Neuronal stem cell (in vitro differentiated cells): ENCODE data around the gene STK40.

ENCODE experiments used
- DNase-seq: peaks from one replicate; pipeline ENCODE4 v3.0.0-alpha.2; 2013; ENCODE audit warnings: low spot score
- H2AFZ ChIP-seq: one replicate; pipeline ENCODE4 v1.6.1; 2013; ENCODE audit warnings: mild to moderate bottlenecking, low read length, inconsistent platforms
- H2AK5ac ChIP-seq: 2 replicates; pipeline ENCODE4 v1.6.1; 2013; ENCODE audit warnings: low read depth, mild to moderate bottlenecking, inconsistent platforms, low read length, moderate library complexity, mixed read lengths
- H2BK120ac ChIP-seq: 2 replicates; pipeline ENCODE4 v1.6.1; 2013; ENCODE audit warnings: low read depth, mild to moderate bottlenecking, inconsistent platforms, low read length, moderate library complexity, mixed read lengths
- H2BK12ac ChIP-seq: one replicate; pipeline ENCODE4 v1.6.1; 2013; ENCODE audit warnings: low read length, inconsistent platforms
- H2BK15ac ChIP-seq: 2 replicates; pipeline ENCODE4 v1.6.1; 2013; ENCODE audit warnings: mild to moderate bottlenecking, low read length, inconsistent platforms, mixed read lengths
- H2BK5ac ChIP-seq: one replicate; pipeline ENCODE4 v1.6.1; 2013; ENCODE audit warnings: inconsistent platforms, mild to moderate bottlenecking, low read length, moderate library complexity
- H3K14ac ChIP-seq: one replicate; pipeline ENCODE4 v1.6.1; 2013; ENCODE audit warnings: low read length, inconsistent platforms
- H3K18ac ChIP-seq: 2 replicates; pipeline ENCODE4 v1.6.1; 2013; ENCODE audit warnings: low read length, inconsistent platforms
- H3K23ac ChIP-seq: 2 replicates; pipeline ENCODE4 v1.6.1; 2013; ENCODE audit warnings: low read depth, mild to moderate bottlenecking, mixed read lengths, low read length, inconsistent platforms; ENCODE audit not compliant: poor library complexity
- H3K27ac ChIP-seq: replicated peaks from 3 replicates; pipeline ENCODE4 v1.5.1; 2013; ENCODE audit warnings: low read length, inconsistent platforms
- H3K27me3 ChIP-seq, 3 experiments: 2 replicates each; pipeline ENCODE4 v1.6.1; 2013; ENCODE audit warnings: low read length in 3 of 3, mild to moderate bottlenecking in 2 of 3, inconsistent platforms in 1 of 3, low read depth in 1 of 3, mixed read lengths in 1 of 3, moderate library complexity in 1 of 3; ENCODE audit not compliant: control insufficient read depth in 3 of 3, insufficient read depth in 3 of 3
- H3K36me3 ChIP-seq, 2 donors: replicated peaks in 1 of 2; 2 replicates each; pipeline ENCODE4 v1.6.1; 2013; ENCODE audit warnings: low read length in 2 of 2; ENCODE audit not compliant: control insufficient read depth in 2 of 2, insufficient read depth in 2 of 2
- H3K4ac ChIP-seq: 2 replicates; pipeline ENCODE4 v1.6.1; 2013; ENCODE audit warnings: inconsistent platforms, mild to moderate bottlenecking, low read length, moderate library complexity
- H3K4me1 ChIP-seq, 2 donors: 1 replicate in 1 of 2; 2 replicates in 1 of 2; pipeline ENCODE4 v1.6.1; 2013; ENCODE audit warnings: low read length in 2 of 2, low read depth in 1 of 2; ENCODE audit not compliant: control insufficient read depth in 2 of 2, insufficient read depth in 1 of 2
- H3K4me2 ChIP-seq: one replicate; pipeline ENCODE4 v1.6.1; 2013; ENCODE audit warnings: mild to moderate bottlenecking, low read length, inconsistent platforms; ENCODE audit not compliant: insufficient read depth, poor library complexity, severe bottlenecking
- H3K4me3 ChIP-seq, 2 donors: 2 replicates each; pipeline ENCODE4 v1.5.1; 2013; ENCODE audit warnings: low read length in 2 of 2, mild to moderate bottlenecking in 2 of 2, inconsistent platforms in 1 of 2, moderate library complexity in 1 of 2
- H3K79me1 ChIP-seq: one replicate; pipeline ENCODE4 v1.6.1; 2013; ENCODE audit warnings: low read depth, mild to moderate bottlenecking, inconsistent platforms, low read length, moderate library complexity
- H3K9ac ChIP-seq: one replicate; pipeline ENCODE4 v1.6.1; 2013; ENCODE audit warnings: mild to moderate bottlenecking, low read depth, low read length, inconsistent platforms; ENCODE audit not compliant: poor library complexity
- H3K9me3 ChIP-seq, 2 donors: replicated peaks in 1 of 2; 2 replicates each; pipeline versions ENCODE3 to v1.6.1; 2013; ENCODE audit warnings: low read length in 2 of 2, mild to moderate bottlenecking in 2 of 2, inconsistent platforms in 1 of 2, low read depth in 1 of 2, mixed read lengths in 1 of 2, moderate library complexity in 1 of 2; ENCODE audit not compliant: control insufficient read depth in 2 of 2, insufficient read depth in 1 of 2
- H4K8ac ChIP-seq: one replicate; pipeline ENCODE4 v1.6.1; 2013; ENCODE audit warnings: low read depth, mild to moderate bottlenecking, inconsistent platforms, low read length, moderate library complexity
- H4K91ac ChIP-seq: one replicate; pipeline ENCODE4 v1.6.1; 2013; ENCODE audit warnings: low read length, low read depth, mild to moderate bottlenecking, inconsistent platforms; ENCODE audit not compliant: poor library complexity
- WGBS, 2 donors: extraction: QIAGEN DNeasy Blood & Tissue Kit; methylation state at CpG; one replicate each; pipeline ENCODE4 v1.1.7; 2013; ENCODE audit warnings: missing lambda C conversion rate in 2 of 2, mixed read lengths in 1 of 2; ENCODE audit not compliant: insufficient read length in 2 of 2, insufficient replicate concordance in 1 of 2; ENCODE audit errors: extremely low coverage in 2 of 2; 5-methylcytosine and 5-hydroxymethylcytosine counted together

The STK40 gene

GRCh38 chr1:36339615-36340014 lies 46.1 kb downstream of the STK40 start:
- Histone ChIP-seq H2BK5ac (no peak overlapping the region), H3K18ac (no peak overlapping the region), H3K14ac (no peak overlapping the region), H3K9ac (no peak overlapping the region), H3K4ac (no peak overlapping the region), H3K79me1 (peaks cover 3% of the 10 kb centered on the region), H3K4me1 (no peaks in the 10 kb centered on the region), H2BK12ac (no peak overlapping the region), H2BK120ac (no peak overlapping the region), H3K4me2 (no peak overlapping the region), H3K27me3 (no peaks in the 10 kb centered on the region), H3K36me3 (peaks cover 17 to 41% of the 10 kb centered on the region in 2 donors), H2BK15ac (no peak overlapping the region), H3K9me3 (no peaks in the 10 kb centered on the region), H3K23ac (peak overlapping the region; percentile 44), H2AK5ac (no peak overlapping the region), H3K4me3 (no peak overlapping the region), H4K91ac (no peak overlapping the region), H3K27ac (no peak overlapping the region), H2AFZ (no peak overlapping the region), H4K8ac (no peak overlapping the region)
- WGBS, 2 donors = no CpG with 5 or more reads among the region's 9 CpGs
- DNase-seq = no peak

GRCh38 chr1:36339215-36339614 lies 46.5 kb downstream of the STK40 start:
- Histone ChIP-seq H3K9me3 (no peaks in the 10 kb centered on the region), H4K91ac (no peak overlapping the region), H2BK5ac (no peak overlapping the region), H3K18ac (peak overlapping the region; percentile 37), H3K36me3 (peaks cover 14 to 37% of the 10 kb centered on the region in 2 donors), H3K4me2 (no peak overlapping the region), H2BK12ac (no peak overlapping the region), H3K27ac (no peak overlapping the region), H3K27me3 (no peaks in the 10 kb centered on the region), H3K9ac (no peak overlapping the region), H4K8ac (no peak overlapping the region), H2BK15ac (no peak overlapping the region), H3K4me3 (no peak overlapping the region), H2BK120ac (no peak overlapping the region), H3K79me1 (peaks cover 2% of the 10 kb centered on the region), H3K4me1 (no peaks in the 10 kb centered on the region), H2AFZ (no peak overlapping the region), H3K4ac (no peak overlapping the region), H3K23ac (peak overlapping the region; percentile 44), H3K14ac (no peak overlapping the region), H2AK5ac (no peak overlapping the region)
- no peak for DNase-seq
- no CpG with 5 or more reads among the region's 7 CpGs for WGBS, 2 donors

DNA sequence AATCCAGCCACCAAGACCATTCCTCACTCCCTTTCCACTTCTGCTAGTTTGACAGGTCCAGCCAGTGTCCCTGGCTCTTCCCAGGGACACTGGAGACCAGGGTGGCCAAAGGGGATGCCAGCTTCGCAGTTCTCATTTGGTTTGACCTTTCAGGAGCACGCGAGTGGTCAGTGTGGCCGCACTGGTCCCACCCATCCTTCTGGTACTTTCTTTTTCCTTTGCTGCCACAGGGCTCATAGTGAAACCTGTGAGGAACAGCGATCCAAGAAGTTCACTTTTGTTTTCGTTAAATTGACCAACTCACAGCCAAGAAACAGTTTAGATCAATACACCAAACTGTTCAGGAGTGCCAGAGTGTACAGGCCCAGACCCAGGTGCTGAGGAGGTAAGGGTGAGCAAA lies 47.9 kb downstream of the STK40 start:
- Histone ChIP-seq H2BK15ac (no peak overlapping the region), H3K27ac (no peak overlapping the region), H3K79me1 (peaks cover 1% of the 10 kb centered on the region), H3K4ac (no peak overlapping the region), H3K4me3 (no peak overlapping the region), H3K9me3 (no peaks in the 10 kb centered on the region), H3K23ac (no peak overlapping the region), H3K14ac (no peak overlapping the region), H2BK5ac (no peak overlapping the region), H4K8ac (no peak overlapping the region), H3K27me3 (no peaks in the 10 kb centered on the region), H3K36me3 (peaks cover 3 to 23% of the 10 kb centered on the region in 2 donors), H3K4me1 (no peaks in the 10 kb centered on the region), H3K4me2 (no peak overlapping the region), H2BK12ac (no peak overlapping the region), H2BK120ac (no peak overlapping the region), H4K91ac (no peak overlapping the region), H2AFZ (no peak overlapping the region), H3K9ac (no peak overlapping the region), H3K18ac (no peak overlapping the region), H2AK5ac (no peak overlapping the region)
- no CpG with 5 or more reads among the region's 6 CpGs for WGBS, 2 donors
- DNase-seq = no peak

DNA sequence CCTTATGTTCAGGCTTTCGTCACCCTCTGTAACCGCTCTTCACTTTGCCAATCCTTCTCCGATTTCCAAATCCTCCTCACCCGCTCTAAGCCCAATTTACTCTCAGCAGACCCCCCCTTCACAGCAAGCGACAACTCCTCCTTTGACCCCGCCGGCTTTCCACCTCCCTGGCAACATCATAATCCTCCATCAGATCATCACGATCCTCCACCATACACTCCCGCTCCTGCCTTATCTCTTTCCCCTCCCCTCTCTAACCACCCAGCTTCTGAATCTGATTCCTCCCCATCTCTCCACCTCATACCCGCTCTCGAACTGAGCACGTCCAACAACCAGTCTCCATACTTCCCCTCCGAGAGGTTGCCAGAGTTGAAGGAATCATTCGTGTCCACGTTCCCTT lies 54.8 kb downstream of the STK40 start:
- Histone ChIP-seq H2BK5ac (no peak overlapping the region), H3K9ac (no peak overlapping the region), H2BK15ac (no peak overlapping the region), H3K4ac (no peak overlapping the region), H3K4me3 (no peak overlapping the region), H3K18ac (no peak overlapping the region), H3K9me3 (no peaks in the 10 kb centered on the region), H3K36me3 (peaks cover 0 to 5% of the 10 kb centered on the region in 2 donors), H2BK120ac (no peak overlapping the region), H3K14ac (no peak overlapping the region), H3K4me1 (peaks cover 0 to 2% of the 10 kb centered on the region in 2 donors), H3K23ac (no peak overlapping the region), H3K27ac (no peak overlapping the region), H3K79me1 (no peaks in the 10 kb centered on the region), H2AK5ac (no peak overlapping the region), H4K8ac (no peak overlapping the region), H3K27me3 (peaks cover 0 to under 1% (median 0%) of the 10 kb centered on the region in 3 experiments), H2AFZ (no peak overlapping the region), H2BK12ac (no peak overlapping the region), H4K91ac (no peak overlapping the region), H3K4me2 (no peak overlapping the region)
- no peak for DNase-seq
- WGBS, 2 donors = 100% methylated on average over 3 of the region's 15 CpGs; no CpG with 5 or more reads in 1 of the 2 donors
